GM18868 (cell line): ENCODE measurements around the gene RCBTB2.
"Not testable (repeated sequence)": the region's sequence is repeated elsewhere in the genome, so short reads cannot be mapped to it uniquely, and the experiment has no call there.

Source experiments
- ATAC-seq: cut with Tn5 transposase; IDR thresholded peaks from one replicate; pipeline ENCODE4 v1.9.1; 2021; ENCODE audit warnings: mild to moderate bottlenecking, moderate library complexity; ENCODE audit not compliant: unreplicated experiment

The RCBTB2 gene

GRCh38 chr13:48532506-48533499, at the start of gene RCBTB2:
Gene RCBTB2 (minus strand): TSS chr13:48533080. CDS start chr13:48521939, 11,141 bp downstream.
- ATAC-seq = peak; percentile 82

- no peak for ATAC-seq
These were observed 49.2 kb upstream of the RCBTB2 start for GRCh38 chr13:48582084-48582483.

DNA sequence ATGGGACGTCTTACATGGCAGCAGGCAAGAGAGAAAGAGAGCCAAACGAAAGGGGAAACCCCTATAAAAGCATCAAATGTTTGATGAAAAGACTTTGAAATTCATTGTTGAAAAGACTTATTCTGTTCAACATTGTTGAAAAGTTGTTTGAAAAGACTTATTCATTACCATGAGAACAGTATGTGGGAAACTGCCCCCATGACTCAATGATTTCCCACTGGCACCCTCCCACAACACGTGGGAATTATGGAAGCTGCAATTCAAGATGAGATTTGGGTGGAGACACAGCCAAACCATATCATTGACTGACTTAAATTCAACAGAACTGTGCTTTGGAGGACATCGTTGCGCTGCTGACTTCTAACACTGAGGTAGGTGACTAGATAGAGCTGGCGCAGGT, 48.0 kb upstream of the RCBTB2 start:
- no peak for ATAC-seq

DNA sequence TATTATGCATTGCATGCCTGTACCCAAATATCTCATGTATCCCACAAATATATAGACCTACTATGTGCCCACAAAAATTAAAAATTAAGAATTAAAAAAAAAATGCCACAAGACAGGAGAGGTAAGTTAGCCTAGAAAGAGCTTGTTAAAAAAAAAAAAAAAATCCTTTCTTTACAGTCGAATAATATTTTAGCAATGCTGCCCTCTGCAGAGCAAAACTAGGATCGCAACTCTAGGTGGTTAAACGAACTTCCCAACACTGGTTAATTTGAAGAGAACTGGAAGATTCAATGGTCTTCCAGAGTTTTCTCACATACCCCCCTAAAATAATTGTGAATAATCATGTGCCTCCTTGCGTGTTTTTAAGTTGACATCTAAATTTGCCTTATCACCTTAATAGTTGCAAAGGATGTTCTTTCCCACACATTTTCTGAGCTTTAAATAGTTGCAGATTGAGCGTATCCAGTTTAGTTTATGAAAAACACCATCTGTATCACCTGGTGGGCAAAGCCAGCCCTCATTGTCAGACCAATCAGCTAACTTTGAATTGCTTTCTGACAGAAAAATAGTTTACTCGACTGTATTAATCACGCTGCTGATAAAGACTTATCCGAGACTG, 47.4 kb upstream of the RCBTB2 start:
- ATAC-seq = no peak

DNA sequence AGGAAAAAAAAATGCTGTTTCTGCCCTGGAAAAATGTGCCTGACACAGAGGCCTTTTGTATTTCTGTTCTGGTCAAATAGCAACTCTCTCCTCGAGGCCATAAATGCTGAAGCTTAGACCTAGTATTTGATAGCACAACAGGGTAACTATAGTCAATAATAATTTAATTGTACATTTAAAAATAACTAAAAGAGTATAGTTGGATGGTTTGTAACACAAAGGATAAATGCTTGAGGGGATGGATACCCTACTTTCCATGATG, 47.0 kb upstream of the RCBTB2 start:
- ATAC-seq = not testable (repeated sequence)

- ATAC-seq = peak; percentile 82
These were observed 46.5 kb upstream of the RCBTB2 start for GRCh38 chr13:48579165-48579918.

- ATAC-seq = peak; percentile 49
These were observed 45.8 kb upstream of the RCBTB2 start for GRCh38 chr13:48578516-48579164.

- ATAC-seq = no peak
These were observed 43.6 kb upstream of the RCBTB2 start for GRCh38 chr13:48576448-48577010.

GRCh38 chr13:48575031-48575430, 42.2 kb upstream of the RCBTB2 start:
- ATAC-seq = no peak

GRCh38 chr13:48574041-48574796, 41.3 kb upstream of the RCBTB2 start:
- ATAC-seq = no peak

- ATAC-seq = no peak
These were observed 40.5 kb upstream of the RCBTB2 start for GRCh38 chr13:48573213-48574007.

DNA sequence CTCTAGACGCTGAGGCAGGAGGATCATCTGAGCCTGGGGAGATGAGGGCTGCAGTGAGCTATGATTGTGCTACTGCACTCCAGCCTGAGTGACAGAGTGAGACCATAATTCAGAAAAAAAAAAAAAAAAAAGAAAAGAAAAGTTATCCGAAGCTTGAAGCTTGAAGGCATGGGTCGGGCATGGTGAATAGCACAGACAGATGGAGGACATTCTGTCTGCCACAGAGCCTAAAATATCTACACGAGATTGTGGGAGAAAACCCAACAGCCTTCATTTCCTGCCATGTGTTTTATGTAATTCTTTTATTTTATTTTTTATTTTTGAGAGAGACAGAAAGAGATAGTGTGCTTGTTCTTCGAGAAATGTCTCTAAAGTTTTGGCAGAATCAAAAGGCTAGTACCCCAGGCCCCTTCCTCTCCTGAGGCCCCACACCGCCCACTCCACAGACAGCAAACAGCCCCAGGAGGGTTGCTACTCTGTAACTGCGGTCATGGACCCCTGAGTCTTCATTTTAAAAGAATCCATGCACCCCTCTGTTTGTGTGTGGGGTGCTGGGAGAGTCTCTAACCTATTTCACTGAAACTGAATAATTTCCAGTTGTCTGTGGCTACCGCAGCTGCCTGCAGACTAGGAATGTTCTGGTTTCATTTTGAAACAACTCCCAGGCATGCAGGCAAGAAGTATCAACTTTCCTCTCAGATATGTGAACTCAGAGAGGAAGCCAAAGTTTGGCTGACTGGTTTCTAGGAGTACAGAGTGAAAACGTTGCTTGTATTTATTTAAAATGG, 38.4 kb upstream of the RCBTB2 start:
- peak; percentile 47 for ATAC-seq

DNA sequence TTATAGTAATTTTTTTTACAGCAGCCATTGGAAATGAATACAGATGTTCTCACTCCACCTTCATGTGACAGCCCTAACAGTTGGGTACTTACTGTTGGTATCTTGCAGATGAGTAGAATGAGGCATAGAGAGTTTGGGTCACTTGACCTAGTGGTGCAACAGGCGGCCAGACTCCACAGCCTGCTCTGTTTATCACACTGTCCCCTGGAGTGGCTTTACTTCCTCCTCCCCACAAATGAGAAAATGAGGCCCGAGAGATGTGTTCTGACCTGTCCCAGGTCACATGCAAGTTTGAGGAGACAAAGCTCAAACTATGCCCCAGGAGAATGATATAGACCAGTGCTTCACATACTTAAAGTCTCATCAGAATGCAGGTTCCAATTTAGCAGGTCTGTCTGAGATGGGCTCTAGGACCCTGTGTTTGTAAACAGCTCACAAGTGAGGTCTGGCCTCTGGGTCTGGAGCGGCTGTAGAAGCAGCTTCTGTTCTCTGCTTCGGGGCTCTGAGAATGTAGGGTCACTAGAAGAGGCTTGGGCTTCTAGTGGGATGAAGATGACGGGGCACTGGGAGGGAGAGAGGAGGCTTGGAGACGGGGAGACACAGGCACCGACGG, 37.4 kb upstream of the RCBTB2 start:
- ATAC-seq = no peak

- ATAC-seq = no peak
These were observed 36.3 kb upstream of the RCBTB2 start for GRCh38 chr13:48569104-48569666.

DNA sequence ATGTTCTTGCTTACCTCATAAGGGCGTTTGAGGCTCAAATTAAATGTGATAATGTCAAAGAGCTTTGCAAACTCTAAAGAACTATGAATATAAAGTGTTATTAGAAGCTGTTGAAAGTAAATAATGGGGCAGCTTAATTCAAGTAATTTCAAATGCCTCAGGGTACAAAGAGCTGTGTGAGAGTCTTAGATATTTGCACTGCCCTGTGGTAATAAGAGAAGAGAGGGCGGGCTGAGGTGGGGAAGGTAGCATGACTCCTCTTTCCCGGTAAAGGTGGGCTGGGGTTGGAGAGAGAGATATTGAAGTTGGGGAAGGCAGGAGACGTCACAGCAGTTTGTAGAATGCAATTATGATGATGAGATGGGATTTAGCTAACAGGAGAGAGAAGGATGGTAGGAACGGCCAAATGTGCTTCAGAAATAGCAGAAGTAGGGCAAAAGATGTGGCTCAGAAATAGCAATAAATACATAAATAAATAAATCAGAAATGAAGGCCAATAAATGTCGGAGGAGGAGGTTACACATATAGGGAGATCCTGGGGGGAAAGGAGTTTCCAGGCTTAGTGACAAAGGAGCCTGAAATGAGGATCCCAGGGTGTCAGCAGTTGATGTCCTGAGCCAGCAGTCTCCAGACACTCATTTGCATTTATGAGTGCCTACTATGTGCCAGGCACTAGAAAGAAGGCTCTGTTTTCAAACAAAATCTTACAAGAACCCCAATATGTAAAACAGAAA, 35.7 kb upstream of the RCBTB2 start:
- no peak for ATAC-seq

- ATAC-seq = no peak
These were observed 34.9 kb upstream of the RCBTB2 start for GRCh38 chr13:48567515-48568369.
